B cell (primary cell): Measurements from ENCODE around the gene PHF21A. TPM values are rescaled to one million over a fixed set of nuclear protein-coding genes. Genes with fewer than 3 reads are reported as not detected.

Experiments
- ATAC-seq: fragments of 200-7000 bp; cut with Tn5 transposase; one replicate; pipeline ENCODE4 v1.10.0; 2021; ENCODE audit warnings: low read depth, mild to moderate bottlenecking, moderate number of reproducible peaks, moderate library complexity
- CTCF ChIA-PET: fragments of 350-600 bp; sonication (Branson Sonifier 250); formaldehyde crosslinking; loops from one replicate; lab custom pipeline; 2021; ENCODE audit warnings: antibody characterized with exemption, inconsistent platforms; lab: Charles Lee
- POLR2A ChIA-PET: fragments of 350-600 bp; sonication (Branson Sonifier 250); formaldehyde crosslinking; loops from one replicate; lab custom pipeline; 2021; ENCODE audit warnings: antibody characterized with exemption; lab: Charles Lee
- DNase-seq: peaks from one replicate; pipeline ENCODE4 v3.0.0; 2013
- H2AFZ ChIP-seq: 2 replicates; pipeline ENCODE4 v1.6.1; 2012; ENCODE audit warnings: mild to moderate bottlenecking, low read depth, low read length; ENCODE audit not compliant: insufficient read depth, poor library complexity, severe bottlenecking
- H3K27ac ChIP-seq, 2 donors: 1 replicate in 1 of 2; 2 replicates in 1 of 2; pipeline ENCODE4 v1.5.1; 2012 to 2013; ENCODE audit warnings: low read length in 2 of 2, mild to moderate bottlenecking in 2 of 2, moderate library complexity in 1 of 2
- H3K27me3 ChIP-seq, 4 experiments: fragments of 200-600 bp in 1 of 4; sonication (generic) in 1 of 4; replicated peaks in 1 of 4; 1 replicate in 2 of 4; 2 replicates in 2 of 4; pipeline versions ENCODE4 v1.6.1 to v1.7.0; 2013 to 2016; ENCODE audit warnings: low read length in 3 of 4, mild to moderate bottlenecking in 2 of 4, mixed read lengths in 1 of 4, moderate library complexity in 1 of 4; ENCODE audit not compliant: insufficient read depth in 4 of 4, control insufficient read depth in 3 of 4; ENCODE audit errors: control extremely low read depth in 1 of 4
- H3K36me3 ChIP-seq, 2 experiments: replicated peaks in 1 of 2; 1 replicate in 1 of 2; 2 replicates in 1 of 2; pipeline versions ENCODE4 v1.6.1 to v1.7.1; 2013; ENCODE audit warnings: low read length in 1 of 2; ENCODE audit not compliant: insufficient read depth in 2 of 2, control insufficient read depth in 1 of 2; ENCODE audit errors: control extremely low read depth in 1 of 2, extremely low read depth in 1 of 2
- H3K4me1 ChIP-seq, 2 donors: fragments of 200-600 bp in 1 of 2; sonication (generic) in 1 of 2; 1 replicate in 1 of 2; 2 replicates in 1 of 2; pipeline versions ENCODE4 v1.5.1 to v1.6.1; 2013 to 2017; ENCODE audit warnings: low read length in 2 of 2; ENCODE audit not compliant: control insufficient read depth in 2 of 2, insufficient read depth in 2 of 2
- H3K4me2 ChIP-seq: replicated peaks from 2 replicates; pipeline ENCODE3; 2012; ENCODE audit warnings: mild to moderate bottlenecking, low read depth, low read length; ENCODE audit not compliant: poor library complexity, severe bottlenecking
- H3K4me3 ChIP-seq, 5 experiments: fragments of 200-600 bp in 1 of 5; sonication (generic) in 1 of 5; 1 replicate in 3 of 5; 2 replicates in 2 of 5; pipeline versions ENCODE4 v1.5.1 to v1.7.0; 2011 to 2016; ENCODE audit warnings: low read length in 4 of 5, mild to moderate bottlenecking in 4 of 5, low read depth in 2 of 5, control low read depth in 1 of 5, moderate library complexity in 1 of 5; ENCODE audit not compliant: insufficient read depth in 1 of 5; ENCODE audit errors: control extremely low read depth in 1 of 5, extremely low read depth in 1 of 5
- H3K79me2 ChIP-seq: fragments of 200-600 bp; sonication (generic); one replicate; pipeline ENCODE4 v1.6.0; 2016; ENCODE audit warnings: low read length; ENCODE audit not compliant: control insufficient read depth, insufficient read depth
- H3K9ac ChIP-seq: fragments of 200-600 bp; sonication (generic); 2 replicates; pipeline ENCODE4 v1.6.1; 2017; ENCODE audit warnings: mild to moderate bottlenecking, low read length, moderate library complexity
- H3K9me3 ChIP-seq, 3 donors: one replicate each; pipeline versions ENCODE4 v1.6.1 to v1.7.1; 2013; ENCODE audit warnings: low read length in 2 of 3; ENCODE audit not compliant: control insufficient read depth in 2 of 3, insufficient read depth in 1 of 3; ENCODE audit errors: control extremely low read depth in 1 of 3
- H4K20me1 ChIP-seq: 2 replicates; pipeline ENCODE4 v1.6.0; 2012; ENCODE audit warnings: mild to moderate bottlenecking, low read length; ENCODE audit not compliant: insufficient read depth, control insufficient read depth, poor library complexity, severe bottlenecking
- H3K27ac Mint-ChIP-seq: one replicate; pipeline ENCODE4 v1.8.0; 2021; ENCODE audit warnings: mixed read lengths
- H3K27me3 Mint-ChIP-seq: one replicate; pipeline ENCODE4 v1.8.0; 2021; ENCODE audit warnings: mixed read lengths
- H3K4me1 Mint-ChIP-seq: one replicate; pipeline ENCODE4 v1.8.0; 2021; ENCODE audit warnings: mixed read lengths
- H3K4me3 Mint-ChIP-seq: one replicate; pipeline ENCODE4 v1.8.0; 2021; ENCODE audit warnings: mixed read lengths
- H3K9me3 Mint-ChIP-seq: one replicate; pipeline ENCODE4 v1.8.0; 2022; ENCODE audit warnings: mixed read lengths; ENCODE audit not compliant: insufficient read depth
- CTCF ChIP-seq: fragments of 200-600 bp; IDR thresholded peaks from one replicate; pipeline ENCODE4 v1.8.0; 2022; ENCODE audit warnings: antibody characterized with exemption, mild to moderate bottlenecking
- EZH2 ChIP-seq: IDR thresholded peaks from 2 replicates; pipeline ENCODE4 v1.6.1; 2012; ENCODE audit warnings: borderline replicate concordance, low read depth, mild to moderate bottlenecking, moderate library complexity, low read length; ENCODE audit not compliant: insufficient read depth, poor library complexity, severe bottlenecking
- WGBS: methylation state at CpG from one replicate; pipeline ENCODE4 v1.1.5; 2013; ENCODE audit warnings: missing lambda C conversion rate; ENCODE audit not compliant: insufficient coverage; 5-methylcytosine and 5-hydroxymethylcytosine counted together
- intact Hi-C: fragments of 100-400 bp; cut with micrococcal nuclease; formaldehyde crosslinking; loops from one replicate; pipeline ENCODE4 v1.10.0; 2022
- polyA plus RNA-seq: library from polyadenylated mRNA; depleted of rRNA; stranded (reverse); fragments of >200 nt; gene quantifications from 2 replicates; pipeline ENCODE4 v1.2.3, GENCODE V29; 2012
- total RNA-seq, 2 donors: library from RNA; stranded (reverse); fragments of 120-200 nt in 1 of 2; gene quantifications; 1 replicate in 1 of 2; 2 replicates in 1 of 2; pipeline versions ENCODE4 v1.2.3 to v1.2.4, GENCODE V29; 2013 to 2022

PHF21A gene
- total and polyA plus RNA-seq, 2 donors (not counting 1 experiment from before 2014, with no cell fraction given), result 41.9 to 103 TPM

DNA sequence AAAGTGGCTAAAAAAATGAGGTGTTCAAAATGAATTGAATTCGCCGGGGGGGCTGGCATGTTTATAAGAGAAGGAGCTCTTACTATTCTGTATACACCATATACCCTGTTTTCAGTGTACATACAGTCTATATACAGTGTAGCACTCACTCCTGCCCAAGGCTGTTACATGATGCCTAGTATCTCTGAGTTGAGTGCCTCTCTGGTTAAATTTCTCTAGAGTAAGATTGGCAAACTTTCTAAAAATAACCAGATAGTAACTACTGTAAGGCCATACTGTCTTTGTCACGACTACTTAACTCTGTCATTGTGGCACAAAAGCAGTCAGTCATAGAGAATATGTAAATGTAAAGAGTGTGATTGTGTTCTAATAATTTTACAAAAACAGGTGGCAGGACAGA is 58.1 kb downstream of the PHF21A start:
- H3K9me3 Mint-ChIP-seq, result no peaks in the 10 kb centered on the region
- ATAC-seq, result no peak

GRCh38 chr11:46060013-46060412 is 61.2 kb downstream of the PHF21A start:
- no peaks in the 10 kb centered on the region for H3K4me1 ChIP-seq
- ChIA-PET CTCF (no interaction called here), POLR2A (no interaction called here)
- Mint-ChIP-seq H3K9me3 (no peaks in the 10 kb centered on the region), H3K27me3 (no peaks in the 10 kb centered on the region), H3K4me3 (no peak overlapping the region), H3K27ac (no peak overlapping the region), H3K4me1 (no peaks in the 10 kb centered on the region)
- DNase-seq (no peak), ATAC-seq (no peak)
- H2AFZ ChIP-seq, result no peak overlapping the region
- H3K79me2 ChIP-seq, result peaks cover 7% of the 10 kb centered on the region
- 100% methylated on average over 1 of the region's 2 CpGs for WGBS
- peaks cover 1 to 11% of the 10 kb centered on the region in 2 experiments for H3K36me3 ChIP-seq
- H3K4me2 ChIP-seq, result no peak overlapping the region
- no peaks in the 10 kb centered on the region for H3K27me3 ChIP-seq
- peaks cover 8% of the 10 kb centered on the region for H4K20me1 ChIP-seq
- H3K27ac ChIP-seq, result no peak overlapping the region
- no peaks in the 10 kb centered on the region for H3K9me3 ChIP-seq
- no peak overlapping the region for H3K4me3 ChIP-seq
- no peak overlapping the region for H3K9ac ChIP-seq
- TF ChIP-seq CTCF (no peak), EZH2 (no peak)
- intact Hi-C loops, result no loop called here

More for the DNA sequence above, 58.1 kb downstream of the PHF21A start:
- Histone ChIP-seq H2AFZ (no peak overlapping the region), H3K36me3 (peaks cover 14 to 24% of the 10 kb centered on the region in 2 experiments), H3K4me3 (no peak overlapping the region), H3K27me3 (no peaks in the 10 kb centered on the region), H3K27ac (no peak overlapping the region), H3K9me3 (no peaks in the 10 kb centered on the region), H4K20me1 (no peaks in the 10 kb centered on the region), H3K79me2 (peaks cover 7% of the 10 kb centered on the region), H3K9ac (no peak overlapping the region), H3K4me1 (no peaks in the 10 kb centered on the region), H3K4me2 (no peak overlapping the region)
- Mint-ChIP-seq H3K4me3 (no peak overlapping the region), H3K27ac (no peak overlapping the region), H3K27me3 (no peaks in the 10 kb centered on the region), H3K4me1 (no peaks in the 10 kb centered on the region)
- TF ChIP-seq EZH2 (no peak), CTCF (no peak)
- DNase-seq, result no peak
- CTCF ChIA-PET, result no interaction called here
- no CpG with 5 or more reads among the region's 3 CpGs for WGBS
- intact Hi-C loops, result no loop called here
- POLR2A ChIA-PET, result no interaction called here
